ENCODE results near the gene LY6G6D.

LY6G6D gene

GRCh38 chr6:31722173-31722572 lies 7.0 kb downstream of the LY6G6D start:
- TF ChIP-seq EZH2phosphoT487 (IDR thresholded peaks at IDR 0.05; ENCODE audit: borderline replicate concordance, low read length): no peak
- TF ChIP-seq, protein P1, sequence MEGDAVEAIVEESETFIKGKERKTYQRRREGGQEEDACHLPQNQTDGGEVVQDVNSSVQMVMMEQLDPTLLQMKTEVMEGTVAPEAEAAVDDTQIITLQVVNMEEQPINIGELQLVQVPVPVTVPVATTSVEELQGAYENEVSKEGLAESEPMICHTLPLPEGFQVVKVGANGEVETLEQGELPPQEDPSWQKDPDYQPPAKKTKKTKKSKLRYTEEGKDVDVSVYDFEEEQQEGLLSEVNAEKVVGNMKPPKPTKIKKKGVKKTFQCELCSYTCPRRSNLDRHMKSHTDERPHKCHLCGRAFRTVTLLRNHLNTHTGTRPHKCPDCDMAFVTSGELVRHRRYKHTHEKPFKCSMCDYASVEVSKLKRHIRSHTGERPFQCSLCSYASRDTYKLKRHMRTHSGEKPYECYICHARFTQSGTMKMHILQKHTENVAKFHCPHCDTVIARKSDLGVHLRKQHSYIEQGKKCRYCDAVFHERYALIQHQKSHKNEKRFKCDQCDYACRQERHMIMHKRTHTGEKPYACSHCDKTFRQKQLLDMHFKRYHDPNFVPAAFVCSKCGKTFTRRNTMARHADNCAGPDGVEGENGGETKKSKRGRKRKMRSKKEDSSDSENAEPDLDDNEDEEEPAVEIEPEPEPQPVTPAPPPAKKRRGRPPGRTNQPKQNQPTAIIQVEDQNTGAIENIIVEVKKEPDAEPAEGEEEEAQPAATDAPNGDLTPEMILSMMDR (IDR thresholded peaks at IDR 0.05; ENCODE audit: low read depth, low read length, poor library complexity, severe bottlenecking): no peak
- Histone ChIP-seq H3K4me1 (ENCODE audit: control insufficient read depth, low read length) (peaks cover 5% of the 10 kb centered on the region), H3F3A (ENCODE audit: control insufficient read depth, insufficient read depth) (no peaks in the 10 kb centered on the region)

GRCh38 chr6:31723245-31723979 lies 8.3 kb downstream of the LY6G6D start, which contains the start of gene MPIG6B:
Gene MPIG6B, plus strand, starts transcription at chr6:31723373. Its CDS starts 11 bp downstream, at chr6:31723384.
- H3K4me1 ChIP-seq (ENCODE audit: control insufficient read depth, low read length): peaks cover 18% of the 10 kb centered on the region
- peaks cover 10% of the 10 kb centered on the region; the same call in 1 of the 2 replicates for H3K27me3 ChIP-seq (ENCODE audit: control insufficient read depth, low read length)
- no peak for TF ChIP-seq EZH2phosphoT487 (IDR thresholded peaks at IDR 0.05; ENCODE audit: borderline replicate concordance, low read length)
- TF ChIP-seq, protein P1 (IDR thresholded peaks at IDR 0.05; ENCODE audit: low read depth, low read length, poor library complexity, severe bottlenecking): no peak
- no peaks in the 10 kb centered on the region for H3K79me2 ChIP-seq (ENCODE audit: control insufficient read depth, low read length)
- no peak within 1 kb of the TSS for H3K4me3 ChIP-seq (ENCODE audit: low read length)
- no peaks in the 10 kb centered on the region for H3K9me3 ChIP-seq (ENCODE audit: control insufficient read depth, insufficient read depth, low read length)
- H3K27ac ChIP-seq (ENCODE audit: low read depth, low read length): no peak within 1 kb of the TSS
- H3K36me3 ChIP-seq (ENCODE audit: control insufficient read depth, low read length): peaks cover 16% of the 10 kb centered on the region
- no peaks in the 10 kb centered on the region for H3K9me2 ChIP-seq (replicated peaks; ENCODE audit: control insufficient read depth, low read length)
- H4K20me1 ChIP-seq (ENCODE audit: control insufficient read depth, insufficient read depth, low read depth, low read length): no peaks in the 10 kb centered on the region
- H3F3A ChIP-seq (ENCODE audit: control insufficient read depth, insufficient read depth): peaks cover 3% of the 10 kb centered on the region
- no peak within 1 kb of the TSS for H3K4me2 ChIP-seq (ENCODE audit: low read length)

More at GRCh38 chr6:31722173-31722572, 7.0 kb downstream of the LY6G6D start:
- Histone ChIP-seq H3K36me3 (ENCODE audit: control insufficient read depth, low read length) (peaks cover 8% of the 10 kb centered on the region), H3K27ac (ENCODE audit: low read depth, low read length) (no peak overlapping the region), H4K20me1 (ENCODE audit: control insufficient read depth, insufficient read depth, low read depth, low read length) (no peaks in the 10 kb centered on the region), H3K79me2 (ENCODE audit: control insufficient read depth, low read length) (no peaks in the 10 kb centered on the region), H3K9me3 (ENCODE audit: control insufficient read depth, insufficient read depth, low read length) (no peaks in the 10 kb centered on the region), H3K4me3 (ENCODE audit: low read length) (no peak overlapping the region), H3K9me2 (replicated peaks; ENCODE audit: control insufficient read depth, low read length) (no peaks in the 10 kb centered on the region), H3K4me2 (ENCODE audit: low read length) (no peak overlapping the region), H3K27me3 (ENCODE audit: control insufficient read depth, low read length) (peaks cover 10% of the 10 kb centered on the region; the same call in 1 of the 2 replicates)

DNA sequence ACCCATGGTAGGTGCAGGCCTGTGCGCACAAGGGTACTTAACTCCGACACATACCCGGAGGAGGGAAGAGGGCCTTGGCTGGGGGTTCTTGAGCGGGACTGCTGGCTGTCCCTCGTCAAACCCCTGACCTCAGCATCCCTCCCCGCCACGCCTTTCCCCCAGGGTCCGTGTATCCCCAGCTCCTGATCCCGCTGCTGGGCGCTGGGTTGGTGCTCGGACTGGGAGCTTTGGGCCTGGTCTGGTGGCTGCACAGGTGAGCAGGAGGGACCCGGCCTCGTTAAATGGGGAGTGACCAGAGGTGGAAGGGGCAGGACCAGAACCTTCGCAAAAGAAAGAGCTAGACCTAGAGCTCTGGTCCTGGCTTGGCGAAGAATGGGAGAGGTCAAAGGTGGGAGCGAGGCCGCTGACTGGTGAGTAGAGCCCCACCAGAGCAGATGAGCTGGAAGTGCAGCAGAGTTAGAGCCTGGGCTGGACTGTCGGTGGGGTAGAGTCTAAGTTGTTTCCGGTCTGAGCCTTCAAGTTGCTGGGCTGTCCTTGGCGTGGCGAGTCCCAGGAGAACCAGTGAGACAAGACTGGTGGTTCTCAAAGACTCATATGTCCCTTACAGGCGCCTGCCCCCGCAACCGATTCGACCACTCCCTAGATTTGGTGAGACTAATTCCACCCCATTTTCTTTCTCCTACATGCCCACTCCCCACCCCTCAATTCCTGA lies 9.0 kb downstream of the LY6G6D start:
- H3K9me2 ChIP-seq (replicated peaks; ENCODE audit: control insufficient read depth, low read length): no peaks in the 10 kb centered on the region
- H3K4me2 ChIP-seq (ENCODE audit: low read length): no peak overlapping the region
- H3K36me3 ChIP-seq (ENCODE audit: control insufficient read depth, low read length): peaks cover 22% of the 10 kb centered on the region
- TF ChIP-seq, protein P1 (IDR thresholded peaks at IDR 0.05; ENCODE audit: low read depth, low read length, poor library complexity, severe bottlenecking): no peak
- TF ChIP-seq EZH2phosphoT487 (IDR thresholded peaks at IDR 0.05; ENCODE audit: borderline replicate concordance, low read length): no peak
- peaks cover 3% of the 10 kb centered on the region for H3F3A ChIP-seq (ENCODE audit: control insufficient read depth, insufficient read depth)
- 0 out of 2 replicates have a peak, but pooled peaks cover 3% of the 10 kb centered on the region for H4K20me1 ChIP-seq (ENCODE audit: control insufficient read depth, insufficient read depth, low read depth, low read length)
- peaks cover 10% of the 10 kb centered on the region; the same call in 1 of the 2 replicates for H3K27me3 ChIP-seq (ENCODE audit: control insufficient read depth, low read length)
- no peak overlapping the region for H3K4me3 ChIP-seq (ENCODE audit: low read length)
- no peak overlapping the region for H3K27ac ChIP-seq (ENCODE audit: low read depth, low read length)
- peaks cover 25% of the 10 kb centered on the region for H3K4me1 ChIP-seq (ENCODE audit: control insufficient read depth, low read length)
- no peaks in the 10 kb centered on the region for H3K9me3 ChIP-seq (ENCODE audit: control insufficient read depth, insufficient read depth, low read length)
- H3K79me2 ChIP-seq (ENCODE audit: control insufficient read depth, low read length): no peaks in the 10 kb centered on the region
